Measurements from ENCODE around the gene MOCS2.
A peak's percentile ranks its signal among the peaks of the same experiment; 100 is the strongest.
"Not testable (repeated sequence)": the region's sequence is repeated elsewhere in the genome, so short reads cannot be mapped to it uniquely, and the experiment has no call there.

MOCS2 gene, protein sequence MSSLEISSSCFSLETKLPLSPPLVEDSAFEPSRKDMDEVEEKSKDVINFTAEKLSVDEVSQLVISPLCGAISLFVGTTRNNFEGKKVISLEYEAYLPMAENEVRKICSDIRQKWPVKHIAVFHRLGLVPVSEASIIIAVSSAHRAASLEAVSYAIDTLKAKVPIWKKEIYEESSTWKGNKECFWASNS

GRCh38 chr5:53109443-53110127 is at the start of gene MOCS2:
TSS of gene MOCS2 (minus strand) at chr5:53109757. CDS start at chr5:53107174, 2,583 bp downstream.
- peak; percentile 93 for DNase-seq

GRCh38 chr5:53151713-53152458 is 42.3 kb upstream of the MOCS2 start:
- DNase-seq = no peak

DNA sequence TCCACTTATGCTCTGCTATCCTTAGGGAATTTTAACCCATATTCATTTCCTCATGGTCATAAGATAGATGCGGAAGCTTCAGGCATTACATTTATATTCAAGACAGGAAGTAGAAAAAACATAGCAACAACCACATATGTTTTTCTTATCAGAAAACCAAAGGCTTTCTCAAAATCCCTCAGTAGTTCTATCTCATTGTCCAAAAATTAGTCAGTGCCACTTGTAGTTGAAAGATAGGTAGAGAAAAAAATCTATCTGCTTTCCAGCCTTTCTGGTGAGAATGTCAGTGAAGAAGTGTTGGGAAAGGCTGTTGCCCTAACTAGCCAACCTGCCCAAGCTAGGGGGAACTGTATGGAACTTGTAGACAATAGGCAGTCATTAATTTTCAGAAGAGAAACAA is 23.5 kb upstream of the MOCS2 start:
- no peak for DNase-seq

DNA sequence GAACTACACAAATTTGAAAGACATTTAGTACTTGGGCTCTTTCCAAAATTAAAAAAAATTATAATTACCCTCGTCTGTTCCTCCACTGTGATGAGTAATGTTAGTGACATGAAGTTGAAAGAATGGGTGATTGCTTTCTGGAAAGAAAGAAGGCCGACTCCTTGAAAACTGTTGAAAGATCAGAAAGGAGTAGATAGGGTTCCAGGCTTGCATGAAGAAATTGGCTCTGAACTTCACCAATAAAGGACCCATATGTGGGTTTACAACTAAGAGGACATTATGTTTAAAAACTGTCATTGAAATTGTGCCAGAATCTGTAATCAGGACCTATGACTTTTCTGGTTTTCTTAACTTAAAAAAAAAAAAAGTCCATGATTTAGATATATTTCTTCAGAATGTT is 20.7 kb upstream of the MOCS2 start:
- no peak for DNase-seq

- no peak for DNase-seq
These were observed 18.9 kb upstream of the MOCS2 start for GRCh38 chr5:53128481-53128880.

DNA sequence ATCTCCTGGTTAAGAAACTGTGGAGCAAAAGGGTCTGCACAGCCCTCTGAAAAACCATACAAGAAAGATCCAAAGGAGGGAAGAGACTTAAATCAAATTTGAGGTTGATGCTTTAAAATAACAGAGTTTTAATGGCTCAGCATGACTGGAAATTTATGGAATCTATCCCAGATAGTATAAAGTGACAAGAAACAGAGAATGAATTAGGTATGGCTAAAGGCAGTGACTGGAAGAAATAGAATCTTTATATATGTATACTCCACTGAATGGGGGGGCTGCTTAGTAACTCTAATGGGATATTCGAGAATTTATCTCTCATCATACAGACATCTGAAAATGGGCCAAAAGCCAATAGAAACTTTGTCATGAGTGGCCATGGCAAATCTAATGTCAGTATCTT is 17.6 kb upstream of the MOCS2 start:
- DNase-seq = no peak

GRCh38 chr5:53126521-53126920 is 17.0 kb upstream of the MOCS2 start:
- no peak for DNase-seq

- no peak for DNase-seq
These were observed 14.1 kb upstream of the MOCS2 start for GRCh38 chr5:53123702-53124101.

- DNase-seq = no peak
These were observed 10.6 kb upstream of the MOCS2 start for GRCh38 chr5:53120165-53120564.

DNA sequence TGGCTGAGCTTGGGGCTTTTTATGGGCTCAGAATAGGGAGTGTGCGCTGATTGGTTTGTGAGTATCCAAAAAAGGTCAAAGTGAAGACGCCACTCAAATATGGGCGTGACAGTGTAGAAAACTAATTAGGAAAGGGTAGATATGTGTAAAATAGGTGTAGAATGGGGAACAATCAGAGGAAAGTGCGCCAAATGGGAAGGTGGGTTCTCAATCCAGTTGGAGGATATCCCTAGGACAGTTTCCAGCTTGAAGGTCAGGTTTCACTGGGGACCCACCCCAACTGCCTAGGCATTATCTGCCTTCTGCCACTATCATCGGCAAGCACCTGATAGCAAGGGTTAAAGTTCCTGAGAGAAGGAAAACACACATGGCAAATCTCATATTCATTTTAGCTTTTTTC is 9.3 kb upstream of the MOCS2 start:
- no peak for DNase-seq

DNA sequence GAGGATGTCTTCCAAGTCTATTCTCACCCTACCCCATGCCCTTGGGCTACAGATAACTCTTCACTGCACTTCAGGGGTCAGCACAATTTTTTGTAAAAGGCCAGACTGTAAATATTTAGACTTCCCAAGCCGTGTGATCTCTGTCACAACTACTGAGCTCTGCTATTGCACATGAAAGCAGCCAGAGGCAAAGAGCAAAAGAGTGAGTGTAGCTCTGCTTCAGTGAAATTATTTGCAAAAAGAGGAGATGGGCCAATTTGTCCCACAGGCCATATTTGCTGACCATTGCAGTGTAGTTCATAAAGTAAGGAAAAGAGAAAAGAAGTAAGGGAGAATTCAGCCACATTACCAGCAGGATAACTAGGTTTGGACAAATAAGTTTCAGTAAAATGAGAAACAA is 7.0 kb upstream of the MOCS2 start:
- no peak for DNase-seq

- no peak for DNase-seq
These were observed 5.4 kb upstream of the MOCS2 start for GRCh38 chr5:53114988-53115387.

DNA sequence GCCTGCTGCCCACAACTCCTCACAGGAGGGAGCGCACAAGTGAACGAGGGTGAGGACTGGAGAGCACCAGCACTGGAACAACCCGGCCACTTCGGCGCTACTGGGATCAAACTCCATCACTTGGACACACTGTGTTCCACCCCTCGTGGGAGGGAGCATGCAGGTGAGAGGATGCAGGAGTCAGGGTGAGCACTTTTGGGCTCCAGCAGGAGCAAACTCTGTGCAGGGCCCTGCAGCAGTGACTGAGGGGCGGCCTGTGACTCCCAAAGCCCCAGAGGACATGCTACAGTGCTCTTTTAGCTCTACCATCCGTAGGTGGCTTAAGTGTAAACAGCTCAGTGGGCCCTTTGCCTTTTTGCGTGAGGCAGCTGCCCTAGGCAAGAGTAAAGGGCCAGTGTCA is 4.4 kb upstream of the MOCS2 start:
- no peak for DNase-seq

DNA sequence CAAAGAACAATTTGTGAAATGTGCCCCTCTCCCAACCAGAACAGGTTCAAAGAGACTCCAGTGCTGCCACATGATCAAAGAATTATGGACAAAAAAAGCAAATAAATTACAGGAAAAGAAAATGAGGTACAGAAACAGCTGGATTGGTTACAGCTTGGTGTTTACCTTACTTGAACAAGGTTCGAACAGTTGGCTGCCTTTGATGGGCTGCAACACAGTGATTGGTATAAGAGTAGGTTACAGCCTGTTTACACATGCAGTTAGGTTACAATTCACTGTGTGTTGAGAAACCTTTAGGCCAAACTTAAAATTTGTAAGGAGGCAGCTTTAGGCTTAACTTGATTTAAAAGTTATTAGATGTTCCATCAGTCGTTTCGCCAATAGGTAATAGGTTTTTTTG is 3.4 kb upstream of the MOCS2 start:
- no peak for DNase-seq

GRCh38 chr5:53112307-53112706 is 2.8 kb upstream of the MOCS2 start:
- DNase-seq = not testable (repeated sequence)

DNA sequence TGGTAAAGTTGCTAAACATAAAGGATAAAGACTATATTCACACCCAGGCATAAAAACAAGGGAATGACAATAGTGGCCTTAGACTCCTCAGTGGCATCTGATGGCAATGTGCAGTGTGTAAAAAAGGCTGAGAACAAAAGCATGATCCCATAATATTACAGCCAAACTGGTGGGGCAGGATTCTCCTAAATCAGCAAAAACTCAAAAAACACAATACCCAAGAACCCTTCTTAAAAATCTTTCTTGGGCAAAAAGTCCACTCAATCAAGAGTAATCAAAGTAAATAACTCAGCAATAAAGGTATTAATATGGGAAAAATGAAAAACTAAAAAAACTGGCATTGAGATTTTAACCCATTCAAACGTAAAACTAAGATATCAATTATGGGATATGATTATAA is 1.6 kb upstream of the MOCS2 start:
- no peak for DNase-seq

GRCh38 chr5:53110156-53110555 is 599 bp upstream of the MOCS2 start:
- DNase-seq = no peak

- DNase-seq = no peak
These were observed 508 bp downstream of the MOCS2 start for GRCh38 chr5:53109056-53109442.

- DNase-seq = no peak
These were observed 3.8 kb downstream of the MOCS2 start for GRCh38 chr5:53105611-53106300.

DNA sequence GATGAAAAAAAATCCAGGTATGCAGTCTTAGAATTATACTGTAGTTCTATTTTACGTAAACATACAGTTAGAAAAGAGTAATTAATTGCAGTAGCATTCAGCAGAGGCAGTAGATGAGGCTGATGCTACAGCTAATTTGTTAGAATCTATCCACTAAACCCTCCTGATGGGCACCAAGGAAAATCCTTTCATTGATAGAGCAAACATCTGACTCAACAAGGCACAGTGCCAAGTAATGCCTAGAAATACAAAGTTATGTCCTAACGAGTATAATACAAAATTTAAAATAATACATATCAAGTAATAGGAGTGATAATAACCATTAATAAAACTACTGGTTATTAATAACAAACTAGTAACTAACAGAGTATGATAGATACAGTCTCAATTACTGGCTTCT is 9.0 kb downstream of the MOCS2 start:
- no peak for DNase-seq

DNA sequence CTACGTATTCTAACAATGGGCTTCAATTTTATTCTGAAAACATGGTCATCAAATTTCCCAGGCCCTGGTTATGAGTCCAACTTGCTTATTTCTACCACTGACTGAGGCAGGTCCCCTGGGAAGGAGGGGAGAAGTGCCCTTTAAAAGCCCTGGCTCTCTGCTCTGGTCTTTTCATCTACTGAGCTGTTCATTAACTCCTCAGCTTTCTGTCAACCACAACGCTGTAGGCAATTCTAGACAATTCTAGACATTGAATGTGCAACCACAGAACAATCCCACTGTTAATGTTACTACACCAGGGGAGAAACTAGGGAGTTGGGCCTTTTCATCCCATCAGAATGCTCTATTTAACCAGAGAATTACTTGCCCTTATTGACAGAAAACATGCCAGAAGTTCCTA is 10.0 kb downstream of the MOCS2 start:
- no peak for DNase-seq

- peak; percentile 78 for DNase-seq
These were observed 13.5 kb downstream of the MOCS2 start for GRCh38 chr5:53095931-53096525.

DNA sequence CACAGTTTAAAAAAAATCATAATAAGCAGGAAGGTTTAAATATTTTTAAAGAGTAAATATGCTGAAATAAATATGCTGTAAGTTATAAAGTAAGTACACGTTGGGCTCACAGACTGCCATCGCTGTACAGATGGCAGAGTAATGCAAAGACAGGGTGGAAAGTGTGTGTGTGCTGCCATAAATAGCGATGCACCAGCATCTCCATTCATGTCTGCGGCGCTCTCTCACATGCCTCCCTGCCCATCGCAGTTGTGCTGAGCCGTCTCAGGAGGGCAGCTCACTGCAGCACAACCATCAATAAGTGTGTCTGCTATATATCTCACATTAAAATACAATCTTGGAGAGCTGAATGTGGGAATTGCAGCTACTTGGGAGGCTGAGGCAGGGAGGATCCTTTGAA is 14.3 kb downstream of the MOCS2 start:
- DNase-seq = no peak
